ENCODE results near the gene ADORA2B. TPM values are rescaled to one million over a fixed set of nuclear protein-coding genes. Genes with fewer than 3 reads are reported as not detected.

ADORA2B gene
- total RNA-seq, 2 donors from 2014 or later: 1.8 to 2.0 TPM

- no peak for TF ChIP-seq CTCF (conservative IDR thresholded peaks at IDR 0.05)
- H3K36me3 Mint-ChIP-seq (ENCODE audit: low read depth): peaks cover 78% of the 10 kb centered on the region
- Histone ChIP-seq H3K27me3 (ENCODE audit: control insufficient read depth, insufficient read depth, low read length, poor library complexity, severe bottlenecking) (no peaks in the 10 kb centered on the region), H3K9ac (ENCODE audit: extremely low read depth, low read length, poor library complexity, severe bottlenecking) (no peak overlapping the region), H3K27ac (ENCODE audit: low read depth, low read length) (no peak overlapping the region), H3K4me1 (ENCODE audit: control insufficient read depth, insufficient read depth, low read length) (no peaks in the 10 kb centered on the region), H3K9me3 (ENCODE audit: control insufficient read depth, low read length) (peaks cover 22% of the 10 kb centered on the region), H3K4me3 (ENCODE audit: low read length) (no peak overlapping the region), H3K36me3 (ENCODE audit: control insufficient read depth, insufficient read depth, low read length) (peaks cover 78% of the 10 kb centered on the region)
- H3K27me3 Mint-ChIP-seq (ENCODE audit: insufficient read depth): no peaks in the 10 kb centered on the region
- no peak overlapping the region for H3K27ac Mint-ChIP-seq
- H3K9me3 Mint-ChIP-seq: peaks cover 19% of the 10 kb centered on the region
- peaks cover 9% of the 10 kb centered on the region for H3K4me1 Mint-ChIP-seq
- DNase-seq: no peak
- H3K4me3 Mint-ChIP-seq: no peak overlapping the region
- WGBS, 2 experiments (ENCODE audit: insufficient coverage in 1 of 2, insufficient read length in 1 of 2): 95 to 100% methylated on average over 1 of the region's 1 CpG
These were observed 58.9 kb downstream of the ADORA2B start for GRCh38 chr17:16003841-16004240.

DNA sequence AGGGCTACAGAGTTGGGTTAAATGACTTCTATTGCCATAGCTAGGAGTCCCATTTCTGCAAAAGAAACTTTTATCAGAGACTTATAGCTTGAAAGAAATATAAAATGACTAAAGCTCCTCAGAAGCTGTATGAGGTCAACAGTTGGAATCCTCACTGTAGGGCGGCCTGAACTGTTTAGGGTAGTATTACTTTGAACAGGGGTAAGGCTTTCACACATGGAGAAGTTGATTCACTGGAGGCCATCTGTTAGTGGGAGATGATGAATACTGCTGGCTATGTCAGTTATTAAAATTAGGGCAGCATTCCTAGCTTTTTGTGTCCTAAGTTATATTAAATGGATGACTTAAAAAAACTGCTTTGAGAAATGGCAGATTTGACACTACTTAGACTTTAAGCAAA lies 60.7 kb downstream of the ADORA2B start:
- Histone ChIP-seq H3K9ac (ENCODE audit: extremely low read depth, low read length, poor library complexity, severe bottlenecking) (no peak overlapping the region), H3K36me3 (ENCODE audit: control insufficient read depth, insufficient read depth, low read length) (peaks cover 88% of the 10 kb centered on the region), H3K4me1 (ENCODE audit: control insufficient read depth, insufficient read depth, low read length) (no peaks in the 10 kb centered on the region), H3K4me3 (ENCODE audit: low read length) (no peak overlapping the region), H3K27me3 (ENCODE audit: control insufficient read depth, insufficient read depth, low read length, poor library complexity, severe bottlenecking) (no peaks in the 10 kb centered on the region), H3K9me3 (ENCODE audit: control insufficient read depth, low read length) (peaks cover 22% of the 10 kb centered on the region), H3K27ac (ENCODE audit: low read depth, low read length) (no peak overlapping the region)
- H3K36me3 Mint-ChIP-seq (ENCODE audit: low read depth): peaks cover 90% of the 10 kb centered on the region
- DNase-seq: no peak
- H3K4me1 Mint-ChIP-seq: peaks cover 7% of the 10 kb centered on the region
- TF ChIP-seq CTCF (conservative IDR thresholded peaks at IDR 0.05): no peak
- no peak overlapping the region for H3K4me3 Mint-ChIP-seq
- no peak overlapping the region for H3K27ac Mint-ChIP-seq
- no peaks in the 10 kb centered on the region for H3K27me3 Mint-ChIP-seq (ENCODE audit: insufficient read depth)
- WGBS, 2 experiments (ENCODE audit: insufficient coverage in 1 of 2, insufficient read length in 1 of 2): 96 to 100% methylated on average over 1 of the region's 1 CpG
- H3K9me3 Mint-ChIP-seq: peaks cover 19% of the 10 kb centered on the region

- H3K4me1 Mint-ChIP-seq: peaks cover 12% of the 10 kb centered on the region
- H3K9ac ChIP-seq (ENCODE audit: extremely low read depth, low read length, poor library complexity, severe bottlenecking): no peak overlapping the region
- H3K27me3 ChIP-seq (ENCODE audit: control insufficient read depth, insufficient read depth, low read length, poor library complexity, severe bottlenecking): no peaks in the 10 kb centered on the region
- peaks cover 6% of the 10 kb centered on the region for H3K9me3 ChIP-seq (ENCODE audit: control insufficient read depth, low read length)
- TF ChIP-seq CTCF (conservative IDR thresholded peaks at IDR 0.05): no peak
- H3K36me3 ChIP-seq (ENCODE audit: control insufficient read depth, insufficient read depth, low read length): peaks cover 90% of the 10 kb centered on the region
- no peak overlapping the region for H3K4me3 Mint-ChIP-seq
- H3K27ac Mint-ChIP-seq: no peak overlapping the region
- DNase-seq: no peak
- peaks cover 3% of the 10 kb centered on the region for H3K9me3 Mint-ChIP-seq
- H3K4me3 ChIP-seq (ENCODE audit: low read length): no peak overlapping the region
- peaks cover 87% of the 10 kb centered on the region for H3K36me3 Mint-ChIP-seq (ENCODE audit: low read depth)
- no peaks in the 10 kb centered on the region for H3K27me3 Mint-ChIP-seq (ENCODE audit: insufficient read depth)
- no peak overlapping the region for H3K27ac ChIP-seq (ENCODE audit: low read depth, low read length)
- 85 to 93% methylated on average over 3 of the region's 3 CpGs for WGBS, 2 experiments (ENCODE audit: insufficient coverage in 1 of 2, insufficient read length in 1 of 2)
- H3K4me1 ChIP-seq (ENCODE audit: control insufficient read depth, insufficient read depth, low read length): no peaks in the 10 kb centered on the region
These were observed 62.5 kb downstream of the ADORA2B start for GRCh38 chr17:16007439-16007838.

Measured in endodermal cell (in vitro differentiated cells).